H9 (cell line): ENCODE measurements around the gene TBC1D22A. TPM values are rescaled to one million over a fixed set of nuclear protein-coding genes. Genes with fewer than 3 reads are reported as not detected.

ENCODE experiments used
- DNase-seq: peaks from one replicate; pipeline ENCODE4 v3.0.0-alpha.2; 2017
- H2AFZ ChIP-seq: one replicate; pipeline ENCODE4 v1.6.1; 2013; ENCODE audit warnings: mild to moderate bottlenecking, low read length, control low read depth, moderate library complexity
- H2AK5ac ChIP-seq: 2 replicates; pipeline ENCODE4 v1.6.1; 2013; ENCODE audit warnings: low read length, control low read depth, mixed read lengths; ENCODE audit not compliant: insufficient read length
- H2BK120ac ChIP-seq: one replicate; pipeline ENCODE4 v1.6.1; 2013; ENCODE audit warnings: low read depth, mild to moderate bottlenecking, low read length, control low read depth, inconsistent platforms; ENCODE audit not compliant: poor library complexity, severe bottlenecking
- H2BK12ac ChIP-seq: 2 replicates; pipeline ENCODE4 v1.6.1; 2013; ENCODE audit warnings: low read length, control low read depth, mixed read lengths, low read depth; ENCODE audit not compliant: insufficient read length
- H2BK15ac ChIP-seq: 2 replicates; pipeline ENCODE4 v1.6.1; 2013; ENCODE audit warnings: low read depth, low read length, control low read depth
- H2BK20ac ChIP-seq: one replicate; pipeline ENCODE4 v1.6.1; 2013; ENCODE audit warnings: low read depth, mild to moderate bottlenecking, low read length, control low read depth, inconsistent platforms; ENCODE audit not compliant: poor library complexity, severe bottlenecking
- H2BK5ac ChIP-seq: 2 replicates; pipeline ENCODE4 v1.6.1; 2013; ENCODE audit warnings: low read length, control low read depth, mixed read lengths; ENCODE audit not compliant: insufficient read length
- H3K14ac ChIP-seq: 2 replicates; pipeline ENCODE4 v1.6.1; 2013; ENCODE audit warnings: low read length, control low read depth; ENCODE audit not compliant: insufficient read depth
- H3K18ac ChIP-seq: 2 replicates; pipeline ENCODE4 v1.6.1; 2013; ENCODE audit warnings: low read depth, mild to moderate bottlenecking, mixed read lengths, low read length, control low read depth; ENCODE audit not compliant: insufficient read length
- H3K23ac ChIP-seq: 2 replicates; pipeline ENCODE4 v1.6.1; 2013; ENCODE audit warnings: low read length, control low read depth, mixed read lengths, low read depth; ENCODE audit not compliant: insufficient read length
- H3K23me2 ChIP-seq: 2 replicates; pipeline ENCODE4 v1.6.1; 2013; ENCODE audit warnings: low read depth, mild to moderate bottlenecking, mixed read lengths, low read length, control low read depth; ENCODE audit not compliant: insufficient read length, poor library complexity, severe bottlenecking
- H3K27ac ChIP-seq: 2 replicates; pipeline ENCODE4 v1.5.1; 2013; ENCODE audit warnings: low read length, control low read depth, mixed read lengths, low read depth; ENCODE audit not compliant: insufficient read length
- H3K27me3 ChIP-seq: 2 replicates; pipeline ENCODE4 v1.6.1; 2013; ENCODE audit warnings: low read length, control low read depth, inconsistent platforms; ENCODE audit not compliant: insufficient read depth
- H3K4ac ChIP-seq: 2 replicates; pipeline ENCODE4 v1.6.1; 2013; ENCODE audit warnings: low read depth, mild to moderate bottlenecking, control low read depth, inconsistent platforms, low read length, moderate library complexity
- H3K4me1 ChIP-seq: 2 replicates; pipeline ENCODE4 v1.6.1; 2013; ENCODE audit warnings: low read length, control low read depth, inconsistent platforms; ENCODE audit not compliant: insufficient read depth
- H3K4me2 ChIP-seq: 2 replicates; pipeline ENCODE4 v1.6.1; 2013; ENCODE audit warnings: low read length, control low read depth, mixed read lengths; ENCODE audit not compliant: insufficient read length, insufficient read depth
- H3K56ac ChIP-seq: 2 replicates; pipeline ENCODE4 v1.6.1; 2013; ENCODE audit warnings: low read depth, mild to moderate bottlenecking, mixed read lengths, low read length, control low read depth; ENCODE audit not compliant: insufficient read length
- H3K79me1 ChIP-seq: 2 replicates; pipeline ENCODE4 v1.6.1; 2013; ENCODE audit warnings: low read depth, mild to moderate bottlenecking, moderate library complexity, low read length, control low read depth, inconsistent platforms; ENCODE audit not compliant: insufficient read depth, poor library complexity, severe bottlenecking
- H3K79me2 ChIP-seq: 2 replicates; pipeline ENCODE4 v1.6.1; 2013; ENCODE audit warnings: low read length, control low read depth, inconsistent platforms; ENCODE audit not compliant: insufficient read depth
- H3K9ac ChIP-seq: 2 replicates; pipeline ENCODE4 v1.6.1; 2013; ENCODE audit warnings: low read length, control low read depth, mixed read lengths; ENCODE audit not compliant: insufficient read length; ENCODE audit errors: extremely low read depth
- H3K9me3 ChIP-seq: one replicate; pipeline ENCODE4 v1.6.1; 2013; ENCODE audit warnings: low read depth, low read length, inconsistent platforms; ENCODE audit not compliant: control insufficient read depth
- H3T11ph ChIP-seq: one replicate; pipeline ENCODE4 v1.6.1; 2013; ENCODE audit warnings: mild to moderate bottlenecking, low read length, control low read depth, inconsistent platforms
- H4K20me1 ChIP-seq: one replicate; pipeline ENCODE4 v1.6.1; 2013; ENCODE audit not compliant: control insufficient read depth, insufficient read length, insufficient read depth
- H4K5ac ChIP-seq: 2 replicates; pipeline ENCODE4 v1.6.1; 2013; ENCODE audit warnings: low read depth, mild to moderate bottlenecking, mixed read lengths, low read length, control low read depth; ENCODE audit not compliant: insufficient read length
- H4K8ac ChIP-seq: replicated peaks from 2 replicates; pipeline ENCODE4 v1.6.1; 2013; ENCODE audit warnings: low read length, control low read depth, mixed read lengths, low read depth; ENCODE audit not compliant: insufficient read length
- H4K91ac ChIP-seq: 2 replicates; pipeline ENCODE4 v1.6.1; 2013; ENCODE audit warnings: low read depth, mild to moderate bottlenecking, moderate library complexity, mixed read lengths, low read length, control low read depth; ENCODE audit not compliant: insufficient read length
- H3K27ac Mint-ChIP-seq, 3 experiments: 2 replicates in 2 of 3; 3 replicates in 1 of 3; pipeline ENCODE4 v1.8.0; 2020 to 2021; ENCODE audit warnings: mixed read lengths in 3 of 3, mild to moderate bottlenecking in 1 of 3, moderate library complexity in 1 of 3
- H3K27me3 Mint-ChIP-seq: 2 replicates; pipeline ENCODE4 v1.8.0; 2021; ENCODE audit warnings: low read depth, mild to moderate bottlenecking, moderate library complexity, mixed read lengths
- H3K36me3 Mint-ChIP-seq, 3 experiments: 2 replicates in 2 of 3; 3 replicates in 1 of 3; pipeline ENCODE4 v1.8.0; 2020 to 2021; ENCODE audit warnings: low read depth in 3 of 3, mixed read lengths in 3 of 3; ENCODE audit not compliant: insufficient read depth in 1 of 3
- H3K4me1 Mint-ChIP-seq, 2 experiments: 2 replicates each; pipeline ENCODE4 v1.8.0; 2020; ENCODE audit warnings: mixed read lengths in 2 of 2
- H3K4me3 Mint-ChIP-seq, 2 experiments: 2 replicates in 1 of 2; 3 replicates in 1 of 2; pipeline ENCODE4 v1.8.0; 2020 to 2021; ENCODE audit warnings: mild to moderate bottlenecking in 2 of 2, mixed read lengths in 2 of 2, moderate library complexity in 1 of 2
- H3K9me3 Mint-ChIP-seq, 2 experiments: 2 replicates in 1 of 2; 3 replicates in 1 of 2; pipeline ENCODE4 v1.8.0; 2020; ENCODE audit warnings: mild to moderate bottlenecking in 2 of 2, mixed read lengths in 2 of 2, moderate library complexity in 1 of 2
- WGBS: extraction: QIAGEN DNeasy Blood & Tissue Kit; methylation state at CpG from one replicate; pipeline ENCODE4 v1.1.7; 2013; ENCODE audit warnings: missing lambda C conversion rate, low lambda C conversion rate, mixed read lengths; ENCODE audit not compliant: insufficient read length; ENCODE audit errors: extremely low coverage; 5-methylcytosine and 5-hydroxymethylcytosine counted together
- total RNA-seq: library from RNA; stranded (reverse); gene quantifications from 2 replicates; pipeline ENCODE4 v1.2.1, GENCODE V29; 2021
- TF ChIP-seq, protein P1 (sequence below): fragments of 200-600 bp; sonication (generic); conservative IDR thresholded peaks from 3 replicates; pipeline ENCODE4 v1.8.0; 2021; ENCODE audit warnings: antibody characterized with exemption, mild to moderate bottlenecking

TBC1D22A gene
- total RNA-seq, 1 experiment from 2014 or later, result 20.8 TPM

- Histone ChIP-seq H3T11ph (no peak overlapping the region), H3K23ac (no peak overlapping the region), H3K4ac (no peak overlapping the region), H2AK5ac (no peak overlapping the region), H3K4me1 (no peaks in the 10 kb centered on the region), H3K9ac (no peak overlapping the region), H3K4me2 (no peak overlapping the region), H2BK20ac (no peak overlapping the region), H3K27ac (no peak overlapping the region), H2BK12ac (no peak overlapping the region), H4K20me1 (peaks cover 3% of the 10 kb centered on the region), H4K5ac (no peak overlapping the region), H3K9me3 (no peaks in the 10 kb centered on the region), H3K79me1 (no peaks in the 10 kb centered on the region), H4K91ac (no peak overlapping the region), H2BK15ac (no peak overlapping the region), H3K18ac (no peak overlapping the region), H4K8ac (no peak overlapping the region), H3K56ac (no peak overlapping the region), H2BK120ac (no peak overlapping the region), H3K27me3 (no peaks in the 10 kb centered on the region), H3K23me2 (no peaks in the 10 kb centered on the region), H3K14ac (no peak overlapping the region), H2AFZ (no peak overlapping the region), H2BK5ac (no peak overlapping the region), H3K79me2 (no peaks in the 10 kb centered on the region)
- DNase-seq, result no peak
- Mint-ChIP-seq H3K27me3 (no peaks in the 10 kb centered on the region; the same call in 1 of the 2 replicates), H3K36me3 (peaks cover 0 to 11% (median 11%) of the 10 kb centered on the region in 3 experiments; a peak in 5 of 7 replicates), H3K4me3 (no peak overlapping the region), H3K4me1 (peaks cover 0 to under 1% of the 10 kb centered on the region in 2 experiments; a peak in 2 of 4 replicates), H3K9me3 (no peaks in the 10 kb centered on the region; a peak in 1 of 5 replicates), H3K27ac (no peak overlapping the region)
- TF ChIP-seq, protein P1, sequence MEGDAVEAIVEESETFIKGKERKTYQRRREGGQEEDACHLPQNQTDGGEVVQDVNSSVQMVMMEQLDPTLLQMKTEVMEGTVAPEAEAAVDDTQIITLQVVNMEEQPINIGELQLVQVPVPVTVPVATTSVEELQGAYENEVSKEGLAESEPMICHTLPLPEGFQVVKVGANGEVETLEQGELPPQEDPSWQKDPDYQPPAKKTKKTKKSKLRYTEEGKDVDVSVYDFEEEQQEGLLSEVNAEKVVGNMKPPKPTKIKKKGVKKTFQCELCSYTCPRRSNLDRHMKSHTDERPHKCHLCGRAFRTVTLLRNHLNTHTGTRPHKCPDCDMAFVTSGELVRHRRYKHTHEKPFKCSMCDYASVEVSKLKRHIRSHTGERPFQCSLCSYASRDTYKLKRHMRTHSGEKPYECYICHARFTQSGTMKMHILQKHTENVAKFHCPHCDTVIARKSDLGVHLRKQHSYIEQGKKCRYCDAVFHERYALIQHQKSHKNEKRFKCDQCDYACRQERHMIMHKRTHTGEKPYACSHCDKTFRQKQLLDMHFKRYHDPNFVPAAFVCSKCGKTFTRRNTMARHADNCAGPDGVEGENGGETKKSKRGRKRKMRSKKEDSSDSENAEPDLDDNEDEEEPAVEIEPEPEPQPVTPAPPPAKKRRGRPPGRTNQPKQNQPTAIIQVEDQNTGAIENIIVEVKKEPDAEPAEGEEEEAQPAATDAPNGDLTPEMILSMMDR, result no peak
- WGBS, result no CpG with 5 or more reads among the region's 15 CpGs
Measured at GRCh38 chr22:47060718-47061117, 298.3 kb downstream of the TBC1D22A start.
